ENCODE results near the gene ZNF512B.

GRCh38 chr20:64006902-64007301 is 37.2 kb upstream of the ZNF512B start:
- TF ChIP-seq MAX (IDR thresholded peaks at IDR 0.05) (no peak), YY1 (IDR thresholded peaks at IDR 0.05; ENCODE audit: low read depth) (no peak), NFIC (IDR thresholded peaks at IDR 0.05) (no peak), EGR1 (IDR thresholded peaks at IDR 0.05) (no peak), EP300 (IDR thresholded peaks at IDR 0.05; ENCODE audit: borderline replicate concordance) (no peak), RAD21 (IDR thresholded peaks at IDR 0.05; ENCODE audit: low read depth) (no peak), TAF1 (IDR thresholded peaks at IDR 0.05; ENCODE audit: low read depth) (no peak), REST (IDR thresholded peaks at IDR 0.05; ENCODE audit: low read depth) (no peak), FOXM1 (IDR thresholded peaks at IDR 0.05; ENCODE audit: borderline replicate concordance, low read depth) (no peak), ZBTB7A (IDR thresholded peaks at IDR 0.05; ENCODE audit: low read depth) (no peak), CREB1 (IDR thresholded peaks at IDR 0.05; ENCODE audit: low read depth) (no peak), CEBPB (IDR thresholded peaks at IDR 0.05) (no peak), TEAD4 (IDR thresholded peaks at IDR 0.05) (no peak), TCF12 (IDR thresholded peaks at IDR 0.05; ENCODE audit: low read depth) (no peak)
